K562 (cell line): ENCODE results near the gene KAT14. TPM values are rescaled to one million over a fixed set of nuclear protein-coding genes. Genes with fewer than 3 reads are reported as not detected.

Source experiments
- ATAC-seq: fragments of 200-7000 bp; cut with Tn5 transposase; 3 replicates; pipeline ENCODE4 v1.9.1; 2020; ENCODE audit warnings: moderate library complexity
- BruUV-seq: library from RNA; stranded (reverse); fragments of 400-500 nt; replicated peaks from 2 replicates; lab custom pipeline; 2021; lab: Mats Ljungman, UMichigan
- CTCF ChIA-PET: fragments of 300-600 bp; formaldehyde crosslinking; extraction: SDS; loops from one replicate; lab custom pipeline; 2021; ENCODE audit warnings: low intra/inter-chr PET ratio; lab: Yijun Ruan, JAX
- POLR2A ChIA-PET: fragments of 300-600, 350-650 bp; sonication (Branson Sonifier 250); formaldehyde crosslinking; extraction: SDS; loops from one replicate; lab custom pipeline; 2021; ENCODE audit warnings: antibody characterized with exemption, inconsistent platforms; lab: Yijun Ruan, JAX
- DNase-seq, 4 experiments: peaks; one replicate each; pipeline versions ENCODE4 v3.0.0 to v3.0.0-alpha.2; 2011 to 2018; ENCODE audit warnings: low spot score in 3 of 4, mixed read lengths in 3 of 4; ENCODE audit errors: extremely low read depth in 1 of 4
- FAIRE-seq: peaks from 2 replicates; lab custom pipeline; 2011; peaks lifted over from hg19 to GRCh38; lab: Jason Lieb, UNC
- H2AFZ ChIP-seq: 2 replicates; pipeline ENCODE4 v1.6.0; 2011; ENCODE audit warnings: low read depth, low read length, control low read depth, inconsistent platforms
- H3K27ac ChIP-seq: fragments of 200-600 bp; 3 replicates; pipeline ENCODE4 v1.8.0; 2011; ENCODE audit warnings: low read depth, mild to moderate bottlenecking, control low read depth, inconsistent platforms, low read length, moderate library complexity, mixed read lengths; ENCODE audit errors: extremely low read depth
- H3K27me3 ChIP-seq, 2 experiments: fragments of 300-600 bp in 1 of 2; 2 replicates in 1 of 2; 3 replicates in 1 of 2; pipeline versions ENCODE4 v1.6.0 to v1.8.0; 2011; ENCODE audit warnings: inconsistent platforms in 2 of 2, low read length in 2 of 2, mild to moderate bottlenecking in 1 of 2, mixed read lengths in 1 of 2, moderate library complexity in 1 of 2; ENCODE audit not compliant: control insufficient read depth in 2 of 2, insufficient read depth in 2 of 2
- H3K36me3 ChIP-seq: fragments of 300-600 bp; 3 replicates; pipeline ENCODE4 v1.8.0; 2011; ENCODE audit warnings: mild to moderate bottlenecking, low read length, inconsistent platforms; ENCODE audit not compliant: control insufficient read depth, insufficient read depth
- H3K4me1 ChIP-seq, 2 experiments: fragments of 200-600 bp in 1 of 2; replicated peaks in 1 of 2; 2 replicates in 1 of 2; 3 replicates in 1 of 2; pipeline versions ENCODE4 v1.5.1 to v1.8.0; 2011; ENCODE audit warnings: inconsistent platforms in 2 of 2, low read length in 2 of 2, mild to moderate bottlenecking in 1 of 2, mixed read lengths in 1 of 2, moderate library complexity in 1 of 2; ENCODE audit not compliant: control insufficient read depth in 2 of 2, insufficient read depth in 2 of 2
- H3K4me2 ChIP-seq: 2 replicates; pipeline ENCODE4 v1.6.1; 2011; ENCODE audit warnings: low read length, control low read depth, inconsistent platforms, mixed read lengths; ENCODE audit not compliant: insufficient read depth
- H3K4me3 ChIP-seq: fragments of 200-600 bp; sonication (generic), shearing (Covaris generic); 2 replicates; pipeline ENCODE4 v1.5.1; 2016; ENCODE audit warnings: control low read depth, inconsistent platforms
- H3K79me2 ChIP-seq: fragments of 200-600 bp; 3 replicates; pipeline ENCODE4 v1.8.0; 2011; ENCODE audit warnings: low read length, inconsistent platforms; ENCODE audit not compliant: control insufficient read depth, insufficient read depth
- H3K9ac ChIP-seq, 2 experiments: 2 replicates each; pipeline versions ENCODE4 v1.6.0 to v1.6.1; 2011; ENCODE audit warnings: low read depth in 2 of 2, low read length in 2 of 2, control low read depth in 1 of 2, inconsistent platforms in 1 of 2, mild to moderate bottlenecking in 1 of 2, mixed read lengths in 1 of 2; ENCODE audit not compliant: insufficient read depth in 1 of 2
- H3K9me1 ChIP-seq: one replicate; pipeline ENCODE4 v1.6.0; 2011; ENCODE audit warnings: inconsistent platforms, mild to moderate bottlenecking, low read length, moderate library complexity; ENCODE audit not compliant: control insufficient read depth, insufficient read depth
- H3K9me3 ChIP-seq: replicated peaks from 2 replicates; pipeline ENCODE4 v1.5.1; 2011; ENCODE audit warnings: low read depth, low read length, inconsistent platforms; ENCODE audit not compliant: control insufficient read depth, insufficient read depth
- H4K20me1 ChIP-seq: replicated peaks from 2 replicates; pipeline ENCODE4 v1.6.1; 2011; ENCODE audit warnings: low read length, inconsistent platforms, mixed read lengths; ENCODE audit not compliant: control insufficient read depth, insufficient read depth
- BRCA1 ChIP-seq, 2 experiments: fragments of 450-650 bp in 1 of 2; sonication (generic) in 1 of 2; formaldehyde crosslinking in 1 of 2; IDR thresholded peaks; 2 replicates each; pipeline versions ENCODE4 v1.5.0 to v1.6.1; 2017 to 2020; ENCODE audit warnings: mild to moderate bottlenecking in 1 of 2, missing genetic modification reagents in 1 of 2
- POLR2AphosphoS5 ChIP-seq: IDR thresholded peaks from 2 replicates; pipeline ENCODE4 v1.6.1; 2011; ENCODE audit warnings: mild to moderate bottlenecking, low read depth, low read length, moderate library complexity; ENCODE audit not compliant: control insufficient read depth, insufficient read depth
- PRMT5 ChIP-seq: sonication (generic); formaldehyde crosslinking; IDR thresholded peaks from 2 replicates; pipeline ENCODE4 v1.5.0; 2020; ENCODE audit warnings: missing genetic modification reagents
- TOE1 ChIP-seq, 2 experiments: fragments of 450-650 bp in 1 of 2; sonication (generic) in 1 of 2; formaldehyde crosslinking in 1 of 2; IDR thresholded peaks; 2 replicates each; pipeline versions ENCODE4 v1.7.1 to v1.8.0; 2016 to 2022; ENCODE audit warnings: borderline replicate concordance in 2 of 2, mild to moderate bottlenecking in 2 of 2, antibody characterized with exemption in 1 of 2, inconsistent platforms in 1 of 2, low read depth in 1 of 2, missing genetic modification reagents in 1 of 2, moderate library complexity in 1 of 2
- WHSC1 ChIP-seq: IDR thresholded peaks from one replicate; pipeline ENCODE4 v1.6.1; 2012; ENCODE audit warnings: low read length, control low read depth, inconsistent platforms
- ZBTB11 ChIP-seq, 3 experiments: fragments of 200-800 bp in 1 of 3; fragments of 250-450 bp in 1 of 3; fragments of 450-650 bp in 1 of 3; sonication (Bioruptor Pico) in 1 of 3; sonication (Bioruptor generic) in 1 of 3; formaldehyde crosslinking in 1 of 3; IDR thresholded peaks; 2 replicates each; pipeline versions ENCODE4 v1.6.1 to v1.8.0; 2016 to 2022; ENCODE audit warnings: mild to moderate bottlenecking in 2 of 3, missing genetic modification characterization in 2 of 3, missing compliant biosample characterization in 1 of 3, moderate library complexity in 1 of 3
- ZBTB43 ChIP-seq: sonication (generic); formaldehyde crosslinking; IDR thresholded peaks from 2 replicates; pipeline ENCODE4 v1.8.0; 2023; ENCODE audit warnings: mild to moderate bottlenecking, missing genetic modification reagents
- ZFP30 ChIP-seq: fragments of 250-450 bp; sonication (Bioruptor Pico); IDR thresholded peaks from 2 replicates; pipeline ENCODE4 v1.8.0; 2022; ENCODE audit warnings: moderate library complexity, mild to moderate bottlenecking, inconsistent platforms, borderline replicate concordance
- ZNF280B ChIP-seq: fragments of 250-450 bp; sonication (Bioruptor Pico); IDR thresholded peaks from 2 replicates; pipeline ENCODE4 v1.5.1; 2021; ENCODE audit warnings: mild to moderate bottlenecking
- ZNF785 ChIP-seq: fragments of 250-450 bp; sonication (Bioruptor Pico); IDR thresholded peaks from 2 replicates; pipeline ENCODE4 v1.4.0; 2020; ENCODE audit warnings: mild to moderate bottlenecking
- whole genome bisulfite sequencing: fragments of 100-300 bp; shearing (Covaris generic); methylation state at CpG from one replicate; pipeline ENCODE4 v1.1.6; 2016; ENCODE audit warnings: low coverage, mixed read lengths; ENCODE audit not compliant: insufficient coverage; ENCODE audit errors: missing lambda C conversion rate; 5-methylcytosine and 5-hydroxymethylcytosine counted together
- in situ Hi-C: fragments of 300-500 bp; cut with MboI; formaldehyde crosslinking; loops from 4 replicates; pipeline ENCODE4 v1.15.0; 2018; ENCODE audit warnings: inconsistent platforms, mixed read lengths
- intact Hi-C: fragments of 100-400 bp; cut with micrococcal nuclease; formaldehyde crosslinking; loops from 2 replicates; pipeline ENCODE4 v1.14.2; 2022
- polyA plus RNA-seq, 8 experiments: library from polyadenylated mRNA; depleted of rRNA in 4 of 8; stranded (reverse) in 5 of 8; unstranded in 3 of 8; fragments of >200 nt; fragmentation: Nextera tagmentation in 2 of 8; fragmentation: Illumina TruSeq in 1 of 8; extraction: Ambion mirVana in 2 of 8; extraction: Trizol in 1 of 8; gene quantifications; 2 replicates each; pipeline versions ENCODE4 v1.2.1 to v1.2.3, GENCODE V29; 2011 to 2014; ENCODE audit warnings: inconsistent platforms in 1 of 8, missing spikeins in 1 of 8
- total RNA-seq, 7 experiments: library from RNA; depleted of rRNA in 6 of 7; stranded (reverse); fragments of >200 nt in 6 of 7; fragmentation: Illumina TruSeq in 2 of 7; extraction: Trizol in 2 of 7; gene quantifications; 2 replicates each; pipeline versions ENCODE4 v1.2.1 to v1.2.3, GENCODE V29; 2011 to 2021; ENCODE audit warnings: low replicate concordance in 1 of 7
- TF ChIP-seq, protein P1 (sequence below): fragments of 450-650 bp; formaldehyde crosslinking; IDR thresholded peaks from 2 replicates; pipeline ENCODE4 v1.4.0; 2022; ENCODE audit warnings: missing genetic modification characterization

KAT14 gene
- total and polyA plus RNA-seq, 9 of the 15 experiments (the other 6 are each of a cell fraction or from before 2014, with no cell fraction given), result 1.7 to 7.2 (median 5.6) TPM

DNA sequence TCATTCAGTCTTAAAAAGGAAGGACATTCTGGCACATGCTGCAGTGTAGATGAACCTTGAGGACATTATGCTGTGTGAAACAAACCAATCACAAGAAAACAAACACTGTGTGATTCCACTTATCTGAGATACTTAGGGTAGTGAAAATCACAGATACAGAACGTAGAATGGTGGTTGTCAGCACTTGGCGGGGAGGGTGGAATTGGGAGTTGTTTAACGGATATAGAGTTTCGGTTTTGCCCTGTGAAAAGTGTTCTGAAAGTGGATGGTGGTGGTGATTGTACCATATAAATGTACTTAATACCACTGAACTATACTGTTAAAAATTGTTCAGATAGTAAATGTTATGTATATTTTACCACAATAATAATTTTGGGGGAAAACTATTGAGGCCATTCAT, 18.4 kb downstream of the KAT14 start (continued):
- TF ChIP-seq, protein P1, sequence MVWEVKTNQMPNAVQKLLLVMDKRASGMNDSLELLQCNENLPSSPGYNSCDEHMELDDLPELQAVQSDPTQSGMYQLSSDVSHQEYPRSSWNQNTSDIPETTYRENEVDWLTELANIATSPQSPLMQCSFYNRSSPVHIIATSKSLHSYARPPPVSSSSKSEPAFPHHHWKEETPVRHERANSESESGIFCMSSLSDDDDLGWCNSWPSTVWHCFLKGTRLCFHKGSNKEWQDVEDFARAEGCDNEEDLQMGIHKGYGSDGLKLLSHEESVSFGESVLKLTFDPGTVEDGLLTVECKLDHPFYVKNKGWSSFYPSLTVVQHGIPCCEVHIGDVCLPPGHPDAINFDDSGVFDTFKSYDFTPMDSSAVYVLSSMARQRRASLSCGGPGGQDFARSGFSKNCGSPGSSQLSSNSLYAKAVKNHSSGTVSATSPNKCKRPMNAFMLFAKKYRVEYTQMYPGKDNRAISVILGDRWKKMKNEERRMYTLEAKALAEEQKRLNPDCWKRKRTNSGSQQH (CRISPR knock-in tag), result no peak
- TF ChIP-seq POLR2AphosphoS5 (no peak), ZNF785 (CRISPR knock-in tag) (no peak)

DNA sequence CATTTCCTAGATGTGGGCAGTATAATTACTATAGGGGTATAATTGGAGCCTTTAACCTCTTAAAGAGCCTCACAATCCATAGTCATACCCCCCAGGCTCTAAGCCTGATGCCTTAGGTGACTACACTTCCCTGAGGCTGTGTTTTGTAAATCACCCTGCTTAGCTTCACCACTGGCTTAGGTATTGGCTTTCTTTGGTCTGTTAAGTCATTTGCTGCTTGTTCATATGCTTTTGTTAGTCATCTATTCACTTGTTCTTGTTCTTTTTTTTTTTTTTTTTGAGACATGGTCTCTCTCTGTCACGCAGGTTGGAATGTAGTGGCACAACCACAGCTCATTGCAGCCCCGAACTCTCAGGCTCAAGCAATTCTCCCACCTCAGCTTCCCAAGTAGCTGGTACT, 26.7 kb downstream of the KAT14 start:
- BruUV-seq, result no TSS peak
- Histone ChIP-seq H4K20me1 (no peaks in the 10 kb centered on the region), H3K27ac (no peak overlapping the region), H3K9me3 (no peaks in the 10 kb centered on the region), H3K27me3 (no peaks in the 10 kb centered on the region), H3K79me2 (no peaks in the 10 kb centered on the region), H3K4me2 (no peak overlapping the region), H3K36me3 (no peaks in the 10 kb centered on the region), H2AFZ (no peak overlapping the region), H3K9ac (no peak overlapping the region), H3K9me1 (no peaks in the 10 kb centered on the region), H3K4me3 (no peak overlapping the region), H3K4me1 (no peaks in the 10 kb centered on the region)
- no CpG with 5 or more reads among the region's 2 CpGs for WGBS
- DNase-seq (no peak), ATAC-seq (no peak), FAIRE-seq (no peak)
- intact Hi-C loops, result no loop called here
- ChIA-PET POLR2A (interaction anchor here (0.7 kb wide), 1 partner anchor 26 kb away, joined by 3 read pairs; no protein-coding TSS in a partner anchor), CTCF (no interaction called here)
- in situ Hi-C loops, result no loop called here
- TF ChIP-seq TOE1 (IDR thresholded peaks at IDR 0.05; ENCODE audit: borderline replicate concordance) (no peak), TOE1 (CRISPR knock-in tag; IDR thresholded peaks at IDR 0.05; ENCODE audit: borderline replicate concordance, low read depth) (no peak), ZBTB11 (CRISPR knock-in tag; IDR thresholded peaks at IDR 0.05) (no peak), ZBTB43 (no peak), PRMT5 (CRISPR knock-in tag) (no peak), BRCA1 (IDR thresholded peaks at IDR 0.05) (no peak), BRCA1 (CRISPR knock-in tag; IDR thresholded peaks at IDR 0.05) (no peak), ZNF280B (CRISPR knock-in tag) (no peak), WHSC1 (no peak), ZFP30 (CRISPR knock-in tag) (no peak)
